Measurements from ENCODE around the gene TRIM63. TPM values are rescaled to one million over a fixed set of nuclear protein-coding genes. Genes with fewer than 3 reads are reported as not detected.

Gene TRIM63
- total and polyA plus RNA-seq, 9 of the 15 experiments (the other 6 are each of a cell fraction or from before 2014, with no cell fraction given) = 0.08 to 0.57 (median 0.36) TPM

GRCh38 chr1:26066160-26066559, 1.3 kb downstream of the TRIM63 start:
- WGBS (ENCODE audit: insufficient coverage, low coverage, missing lambda C conversion rate) = 76% methylated on average over 15 of the region's 15 CpGs
- peak overlapping the region; percentile 28; the same call in 1 of the 2 replicates for H3K4me2 ChIP-seq (ENCODE audit: insufficient read depth, low read length)
- FAIRE-seq (no peak), DNase-seq (ENCODE audit: extremely low read depth in 1 of 4, low spot score in 3 of 4) (no peak), ATAC-seq (no peak)
- H2AFZ ChIP-seq (ENCODE audit: low read depth, low read length) = peak overlapping the region; percentile 67
- no peaks in the 10 kb centered on the region for H3K27me3 ChIP-seq (ENCODE audit: control insufficient read depth in 2 of 2, insufficient read depth in 2 of 2, low read length in 2 of 2)
- in situ Hi-C loops (cut with MboI) = no loop called here
- H3K9ac ChIP-seq (ENCODE audit: insufficient read depth in 1 of 2, low read depth in 2 of 2, low read length in 2 of 2) = peak overlapping the region in 1 of 2 experiments; percentile 22; a peak in 2 of 4 replicates
- no peaks in the 10 kb centered on the region for H3K79me2 ChIP-seq (ENCODE audit: control insufficient read depth, insufficient read depth, low read length)
- no peaks in the 10 kb centered on the region for H4K20me1 ChIP-seq (replicated peaks; ENCODE audit: control insufficient read depth, insufficient read depth, low read length)
- H3K9me3 ChIP-seq (replicated peaks; ENCODE audit: control insufficient read depth, insufficient read depth, low read depth, low read length) = no peaks in the 10 kb centered on the region
- peaks cover 46 to 53% of the 10 kb centered on the region in 2 experiments for H3K4me1 ChIP-seq (replicated peaks in 1 of 2; ENCODE audit: control insufficient read depth in 2 of 2, insufficient read depth in 2 of 2, low read length in 2 of 2)
- H3K9me1 ChIP-seq (ENCODE audit: control insufficient read depth, insufficient read depth, low read length) = no peaks in the 10 kb centered on the region
- ChIA-PET POLR2A (interaction anchor here (0.7 to 4.2 kb wide), 5 partner anchors 12 to 108 kb away, joined by 3 to 28 read pairs (median 4); no protein-coding TSS in a partner anchor), CTCF (ENCODE audit: low intra/inter-chr PET ratio) (no interaction called here)
- intact Hi-C loops (cut with micrococcal nuclease) = no loop called here
- BruUV-seq (replicated peaks) = no TSS peak
- H3K4me3 ChIP-seq = no peak overlapping the region
- no peaks in the 10 kb centered on the region for H3K36me3 ChIP-seq (ENCODE audit: control insufficient read depth, insufficient read depth, low read length)
- no peak overlapping the region for H3K27ac ChIP-seq (ENCODE audit: extremely low read depth, low read depth, low read length)
- TF ChIP-seq, protein P1, sequence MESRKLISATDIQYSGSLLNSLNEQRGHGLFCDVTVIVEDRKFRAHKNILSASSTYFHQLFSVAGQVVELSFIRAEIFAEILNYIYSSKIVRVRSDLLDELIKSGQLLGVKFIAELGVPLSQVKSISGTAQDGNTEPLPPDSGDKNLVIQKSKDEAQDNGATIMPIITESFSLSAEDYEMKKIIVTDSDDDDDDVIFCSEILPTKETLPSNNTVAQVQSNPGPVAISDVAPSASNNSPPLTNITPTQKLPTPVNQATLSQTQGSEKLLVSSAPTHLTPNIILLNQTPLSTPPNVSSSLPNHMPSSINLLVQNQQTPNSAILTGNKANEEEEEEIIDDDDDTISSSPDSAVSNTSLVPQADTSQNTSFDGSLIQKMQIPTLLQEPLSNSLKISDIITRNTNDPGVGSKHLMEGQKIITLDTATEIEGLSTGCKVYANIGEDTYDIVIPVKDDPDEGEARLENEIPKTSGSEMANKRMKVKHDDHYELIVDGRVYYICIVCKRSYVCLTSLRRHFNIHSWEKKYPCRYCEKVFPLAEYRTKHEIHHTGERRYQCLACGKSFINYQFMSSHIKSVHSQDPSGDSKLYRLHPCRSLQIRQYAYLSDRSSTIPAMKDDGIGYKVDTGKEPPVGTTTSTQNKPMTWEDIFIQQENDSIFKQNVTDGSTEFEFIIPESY (CRISPR knock-in tag; IDR thresholded peaks at IDR 0.05) = peak; percentile 90
- TF ChIP-seq, protein P2, sequence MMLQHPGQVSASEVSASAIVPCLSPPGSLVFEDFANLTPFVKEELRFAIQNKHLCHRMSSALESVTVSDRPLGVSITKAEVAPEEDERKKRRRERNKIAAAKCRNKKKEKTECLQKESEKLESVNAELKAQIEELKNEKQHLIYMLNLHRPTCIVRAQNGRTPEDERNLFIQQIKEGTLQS (IDR thresholded peaks at IDR 0.05) = no peak
- TF ChIP-seq, protein P2 (CRISPR knock-in tag; conservative IDR thresholded peaks at IDR 0.05) = no peak
- no peak for TF ChIP-seq PTTG1 (tag; IDR thresholded peaks at IDR 0.05; ENCODE audit: low read depth)
- TF ChIP-seq EP400 (IDR thresholded peaks at IDR 0.05) = no peak
- TF ChIP-seq, protein P3, sequence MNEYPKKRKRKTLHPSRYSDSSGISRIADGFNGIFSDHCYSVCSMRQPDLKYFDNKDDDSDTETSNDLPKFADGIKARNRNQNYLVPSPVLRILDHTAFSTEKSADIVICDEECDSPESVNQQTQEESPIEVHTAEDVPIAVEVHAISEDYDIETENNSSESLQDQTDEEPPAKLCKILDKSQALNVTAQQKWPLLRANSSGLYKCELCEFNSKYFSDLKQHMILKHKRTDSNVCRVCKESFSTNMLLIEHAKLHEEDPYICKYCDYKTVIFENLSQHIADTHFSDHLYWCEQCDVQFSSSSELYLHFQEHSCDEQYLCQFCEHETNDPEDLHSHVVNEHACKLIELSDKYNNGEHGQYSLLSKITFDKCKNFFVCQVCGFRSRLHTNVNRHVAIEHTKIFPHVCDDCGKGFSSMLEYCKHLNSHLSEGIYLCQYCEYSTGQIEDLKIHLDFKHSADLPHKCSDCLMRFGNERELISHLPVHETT (CRISPR knock-in tag; conservative IDR thresholded peaks at IDR 0.05 in 1 of 2, IDR thresholded peaks at IDR 0.05 in 1 of 2) = 0 out of 4 replicates have a peak, but pooled peaks of 1 of the 2 experiments have one; percentile 27
- TF ChIP-seq ZNF408 (CRISPR knock-in tag; IDR thresholded peaks at IDR 0.05; ENCODE audit: low read depth) = no peak
- TF ChIP-seq PHF8 (IDR thresholded peaks at IDR 0.05; ENCODE audit: borderline replicate concordance, low read length) = no peak; the same call in 1 of the 2 replicates
- TF ChIP-seq, protein P4, sequence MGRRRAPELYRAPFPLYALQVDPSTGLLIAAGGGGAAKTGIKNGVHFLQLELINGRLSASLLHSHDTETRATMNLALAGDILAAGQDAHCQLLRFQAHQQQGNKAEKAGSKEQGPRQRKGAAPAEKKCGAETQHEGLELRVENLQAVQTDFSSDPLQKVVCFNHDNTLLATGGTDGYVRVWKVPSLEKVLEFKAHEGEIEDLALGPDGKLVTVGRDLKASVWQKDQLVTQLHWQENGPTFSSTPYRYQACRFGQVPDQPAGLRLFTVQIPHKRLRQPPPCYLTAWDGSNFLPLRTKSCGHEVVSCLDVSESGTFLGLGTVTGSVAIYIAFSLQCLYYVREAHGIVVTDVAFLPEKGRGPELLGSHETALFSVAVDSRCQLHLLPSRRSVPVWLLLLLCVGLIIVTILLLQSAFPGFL (CRISPR knock-in tag; IDR thresholded peaks at IDR 0.05) = no peak
- TF ChIP-seq ZNF740 (CRISPR knock-in tag; IDR thresholded peaks at IDR 0.05) = no peak
- no peak for TF ChIP-seq ZNF740 (tag; IDR thresholded peaks at IDR 0.05)
- no peak for TF ChIP-seq ZNF280B (CRISPR knock-in tag; IDR thresholded peaks at IDR 0.05)
- no peak for TF ChIP-seq ZNF75A (CRISPR knock-in tag; IDR thresholded peaks at IDR 0.05)
